Endothelial cell of umbilical vein (primary cell): ENCODE measurements around the gene DGKH. TPM values are rescaled to one million over a fixed set of nuclear protein-coding genes. Genes with fewer than 3 reads are reported as not detected.

Source experiments
- BruUV-seq: library from RNA; stranded (reverse); fragments of 400-500 nt; replicated peaks from 2 replicates; lab custom pipeline; 2021; lab: Mats Ljungman, UMichigan
- CTCF ChIA-PET: fragments of 300-600, 350-600 bp; sonication (Branson Sonifier 250); formaldehyde crosslinking; loops from one replicate; lab custom pipeline; 2021; ENCODE audit warnings: antibody characterized with exemption, inconsistent platforms; lab: Charles Lee
- POLR2A ChIA-PET: fragments of 300-600, 350-600 bp; sonication (Branson Sonifier 250); formaldehyde crosslinking; loops from one replicate; lab custom pipeline; 2021; ENCODE audit warnings: antibody characterized with exemption, inconsistent platforms; lab: Charles Lee
- DNase-seq: peaks from one replicate; pipeline ENCODE4 v3.0.0-alpha.2; 2011; ENCODE audit warnings: low read depth, low spot score
- FAIRE-seq: peaks from 2 replicates; lab custom pipeline; 2011; peaks lifted over from hg19 to GRCh38; lab: Jason Lieb, UNC
- H2AFZ ChIP-seq: 2 replicates; pipeline ENCODE4 v1.6.0; 2012; ENCODE audit warnings: low read depth, low read length, control low read depth, inconsistent platforms
- H3K27ac ChIP-seq: 2 replicates; pipeline ENCODE4 v1.5.1; 2011; ENCODE audit warnings: low read depth, mild to moderate bottlenecking, control low read depth, low read length, moderate library complexity; ENCODE audit not compliant: insufficient read depth
- H3K27me3 ChIP-seq, 2 experiments: 2 replicates each; pipeline versions ENCODE4 v1.6.0 to v1.6.1; 2011; ENCODE audit warnings: low read length in 2 of 2, mixed read lengths in 1 of 2; ENCODE audit not compliant: control insufficient read depth in 2 of 2, insufficient read depth in 2 of 2
- H3K36me3 ChIP-seq, 2 experiments: 2 replicates in 1 of 2; 3 replicates in 1 of 2; pipeline ENCODE4 v1.5.1; 2011; ENCODE audit warnings: low read length in 2 of 2, mild to moderate bottlenecking in 1 of 2, moderate library complexity in 1 of 2; ENCODE audit not compliant: control insufficient read depth in 2 of 2, insufficient read depth in 2 of 2; ENCODE audit errors: extremely low read depth in 1 of 2
- H3K4me1 ChIP-seq: 3 replicates; pipeline ENCODE4 v1.5.1; 2011; ENCODE audit warnings: mild to moderate bottlenecking, low read length; ENCODE audit not compliant: control insufficient read depth, insufficient read depth; ENCODE audit errors: extremely low read depth
- H3K4me2 ChIP-seq: 2 replicates; pipeline ENCODE4 v1.6.1; 2011; ENCODE audit warnings: low read length, control low read depth, mixed read lengths; ENCODE audit not compliant: insufficient read depth
- H3K4me3 ChIP-seq, 3 experiments: fragments of 200-600 bp in 1 of 3; sonication (generic), shearing (Covaris generic) in 1 of 3; replicated peaks in 1 of 3; 2 replicates each; pipeline ENCODE4 v1.5.1; 2011 to 2016; ENCODE audit warnings: control low read depth in 3 of 3, low read length in 3 of 3, mild to moderate bottlenecking in 2 of 3, inconsistent platforms in 1 of 3, low read depth in 1 of 3, moderate library complexity in 1 of 3; ENCODE audit not compliant: insufficient read depth in 1 of 3
- H3K79me2 ChIP-seq: 2 replicates; pipeline ENCODE4 v1.6.0; 2012; ENCODE audit warnings: low read length, inconsistent platforms; ENCODE audit not compliant: control insufficient read depth, insufficient read depth
- H3K9ac ChIP-seq: replicated peaks from 2 replicates; pipeline ENCODE3; 2011; ENCODE audit warnings: low read length, control low read depth; ENCODE audit not compliant: insufficient read depth; ENCODE audit errors: extremely low read depth
- H3K9me1 ChIP-seq: replicated peaks from 3 replicates; pipeline ENCODE4 v1.6.0; 2011; ENCODE audit warnings: mild to moderate bottlenecking, low read length; ENCODE audit not compliant: control insufficient read depth, insufficient read depth; ENCODE audit errors: extremely low read depth
- H3K9me3 ChIP-seq: replicated peaks from 2 replicates; pipeline ENCODE4 v1.5.1; 2012; ENCODE audit warnings: low read length, inconsistent platforms; ENCODE audit not compliant: control insufficient read depth, insufficient read depth
- H4K20me1 ChIP-seq: replicated peaks from 2 replicates; pipeline ENCODE3; 2011; ENCODE audit warnings: mild to moderate bottlenecking, low read length; ENCODE audit not compliant: control insufficient read depth, insufficient read depth; ENCODE audit errors: extremely low read depth
- FOS ChIP-seq: IDR thresholded peaks from 2 replicates; pipeline ENCODE4 v1.6.1; 2011; ENCODE audit warnings: mild to moderate bottlenecking, low read length, moderate library complexity, borderline replicate concordance; ENCODE audit not compliant: insufficient read depth
- GATA2 ChIP-seq: IDR thresholded peaks from 2 replicates; pipeline ENCODE4 v1.7.0; 2011; ENCODE audit warnings: low read depth, mild to moderate bottlenecking, moderate library complexity, mixed read lengths, low read length; ENCODE audit not compliant: insufficient read length, insufficient read depth
- MAX ChIP-seq: IDR thresholded peaks from 2 replicates; pipeline ENCODE4 v1.6.1; 2011; ENCODE audit not compliant: insufficient read depth, insufficient read length
- MYC ChIP-seq: IDR thresholded peaks from one replicate; pipeline ENCODE4 v1.6.1; 2011; ENCODE audit warnings: mild to moderate bottlenecking, low read depth, low read length
- POLR2AphosphoS5 ChIP-seq: IDR thresholded peaks from 2 replicates; pipeline ENCODE4 v1.6.1; 2012; ENCODE audit warnings: low read depth, mild to moderate bottlenecking, control low read depth, low read length, moderate library complexity; ENCODE audit not compliant: insufficient read depth
- dilution Hi-C: fragments of 300-500 bp; cut with MboI; formaldehyde crosslinking; loops from one replicate; pipeline ENCODE4 v1.15.0; 2019; ENCODE audit warnings: low sequenced_read_pairs; ENCODE audit not compliant: extremely low pct_ligation_motif_present
- intact Hi-C: fragments of 100-400 bp; cut with micrococcal nuclease; formaldehyde crosslinking; loops from one replicate; pipeline ENCODE4 v1.10.0; 2022
- polyA plus RNA-seq, 4 experiments: library from polyadenylated mRNA; depleted of rRNA in 3 of 4; stranded (reverse) in 3 of 4; unstranded in 1 of 4; fragments of >200 nt; gene quantifications; 2 replicates each; pipeline versions ENCODE4 v1.2.1 to v1.2.3, GENCODE V29; 2011 to 2012; ENCODE audit warnings: missing spikeins in 1 of 4
- total RNA-seq: library from RNA; stranded (reverse); gene quantifications from 2 replicates; pipeline ENCODE4 v1.2.3, GENCODE V29; 2021
- TF ChIP-seq, protein P1 (sequence below), 2 donors: IDR thresholded peaks; 1 replicate in 1 of 2; 2 replicates in 1 of 2; pipeline ENCODE4 v1.5.1; 2011; ENCODE audit warnings: low read length in 2 of 2, mild to moderate bottlenecking in 2 of 2, moderate library complexity in 2 of 2, control low read depth in 1 of 2, inconsistent platforms in 1 of 2, low read depth in 1 of 2; ENCODE audit not compliant: insufficient read depth in 1 of 2; ENCODE audit errors: extremely low read depth in 1 of 2

The DGKH gene
- total and polyA plus RNA-seq, 2 donors (not counting 3 experiments of a cell fraction or from before 2014, with no cell fraction given): 4.1 to 30.1 TPM

DNA sequence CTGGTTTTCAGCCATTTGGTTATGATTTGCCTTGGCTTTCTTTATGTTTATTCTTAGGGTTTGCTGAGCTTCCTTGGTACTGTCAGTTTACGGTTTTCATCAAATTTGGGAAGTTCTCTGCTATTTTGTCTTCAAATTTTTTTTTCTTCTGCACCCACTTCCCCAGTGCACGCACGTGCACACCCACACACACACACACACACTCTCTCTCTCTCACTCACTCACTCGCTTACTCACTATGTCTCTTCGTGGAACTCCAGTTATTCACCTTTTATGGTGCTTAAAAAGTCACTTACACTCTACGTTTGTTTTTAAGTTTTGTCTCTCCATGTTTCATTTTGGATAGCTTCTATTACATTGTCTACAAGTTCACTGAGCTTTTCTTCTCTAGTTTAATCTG lies 230.6 kb downstream of the DGKH start:
- DNase-seq (no peak), FAIRE-seq (no peak)
- no peaks in the 10 kb centered on the region for H3K9me1 ChIP-seq
- H3K4me1 ChIP-seq: peaks cover 6% of the 10 kb centered on the region
- no peaks in the 10 kb centered on the region for H4K20me1 ChIP-seq
- H3K36me3 ChIP-seq: no peaks in the 10 kb centered on the region
- no peak overlapping the region for H2AFZ ChIP-seq
- no peaks in the 10 kb centered on the region for H3K9me3 ChIP-seq
- no peak overlapping the region for H3K27ac ChIP-seq
- intact Hi-C loops: no loop called here
- CTCF ChIA-PET: no interaction called here
- POLR2A ChIA-PET: no interaction called here
- peaks cover 62% of the 10 kb centered on the region for H3K79me2 ChIP-seq
- H3K27me3 ChIP-seq: no peaks in the 10 kb centered on the region
- dilution Hi-C loops: no loop called here
- no peak overlapping the region for H3K4me3 ChIP-seq
- TF ChIP-seq MAX (no peak), POLR2AphosphoS5 (no peak), FOS (no peak), MYC (no peak), GATA2 (no peak)
- TF ChIP-seq, protein P1, sequence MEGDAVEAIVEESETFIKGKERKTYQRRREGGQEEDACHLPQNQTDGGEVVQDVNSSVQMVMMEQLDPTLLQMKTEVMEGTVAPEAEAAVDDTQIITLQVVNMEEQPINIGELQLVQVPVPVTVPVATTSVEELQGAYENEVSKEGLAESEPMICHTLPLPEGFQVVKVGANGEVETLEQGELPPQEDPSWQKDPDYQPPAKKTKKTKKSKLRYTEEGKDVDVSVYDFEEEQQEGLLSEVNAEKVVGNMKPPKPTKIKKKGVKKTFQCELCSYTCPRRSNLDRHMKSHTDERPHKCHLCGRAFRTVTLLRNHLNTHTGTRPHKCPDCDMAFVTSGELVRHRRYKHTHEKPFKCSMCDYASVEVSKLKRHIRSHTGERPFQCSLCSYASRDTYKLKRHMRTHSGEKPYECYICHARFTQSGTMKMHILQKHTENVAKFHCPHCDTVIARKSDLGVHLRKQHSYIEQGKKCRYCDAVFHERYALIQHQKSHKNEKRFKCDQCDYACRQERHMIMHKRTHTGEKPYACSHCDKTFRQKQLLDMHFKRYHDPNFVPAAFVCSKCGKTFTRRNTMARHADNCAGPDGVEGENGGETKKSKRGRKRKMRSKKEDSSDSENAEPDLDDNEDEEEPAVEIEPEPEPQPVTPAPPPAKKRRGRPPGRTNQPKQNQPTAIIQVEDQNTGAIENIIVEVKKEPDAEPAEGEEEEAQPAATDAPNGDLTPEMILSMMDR (IDR thresholded peaks at IDR 0.05; ENCODE audit: extremely low read depth in 1 of 2, insufficient read depth in 1 of 2, low read depth in 1 of 2, low read length in 2 of 2): no peak
- H3K9ac ChIP-seq: no peak overlapping the region
- no TSS peak for BruUV-seq
- H3K4me2 ChIP-seq: no peak overlapping the region
